GM21526 (cell line): ENCODE results near the gene LDB3.

Experiments used
- ATAC-seq: cut with Tn5 transposase; IDR thresholded peaks from one replicate; pipeline ENCODE4 v1.9.1; 2021; ENCODE audit warnings: moderate library complexity; ENCODE audit not compliant: unreplicated experiment, low FRiP score

Gene LDB3

GRCh38 chr10:86663576-86664339 lies 4.6 kb upstream of the LDB3 start:
- ATAC-seq = no peak

- ATAC-seq = no peak
These were observed 3.7 kb upstream of the LDB3 start for GRCh38 chr10:86664341-86665217.

- no peak for ATAC-seq
These were observed 3.1 kb upstream of the LDB3 start for GRCh38 chr10:86665218-86665607.

- no peak for ATAC-seq
These were observed 2.4 kb upstream of the LDB3 start for GRCh38 chr10:86665868-86666267.

GRCh38 chr10:86666538-86666937 lies 1.8 kb upstream of the LDB3 start:
- ATAC-seq = no peak

GRCh38 chr10:86667421-86668181 lies 710 bp upstream of the LDB3 start:
- ATAC-seq = no peak

- no peak for ATAC-seq
These were observed 2.0 kb downstream of the LDB3 start for GRCh38 chr10:86670290-86670811.

- no peak for ATAC-seq
These were observed 2.6 kb downstream of the LDB3 start for GRCh38 chr10:86670876-86671275.

GRCh38 chr10:86671419-86671818 lies 3.1 kb downstream of the LDB3 start:
- no peak for ATAC-seq

- no peak for ATAC-seq
These were observed 3.8 kb downstream of the LDB3 start for GRCh38 chr10:86671985-86672710.

- no peak for ATAC-seq
These were observed 5.0 kb downstream of the LDB3 start for GRCh38 chr10:86673216-86673826.

- ATAC-seq = no peak
These were observed 5.7 kb downstream of the LDB3 start for GRCh38 chr10:86673827-86674581.

- ATAC-seq = no peak
These were observed 6.6 kb downstream of the LDB3 start for GRCh38 chr10:86674912-86675311.

GRCh38 chr10:86677374-86677773 lies 9.1 kb downstream of the LDB3 start:
- no peak for ATAC-seq

GRCh38 chr10:86678999-86679792 lies 10.9 kb downstream of the LDB3 start:
- ATAC-seq = no peak

GRCh38 chr10:86681047-86681446 lies 12.7 kb downstream of the LDB3 start:
- ATAC-seq = no peak

GRCh38 chr10:86681722-86682386 lies 13.5 kb downstream of the LDB3 start:
- ATAC-seq = no peak

- ATAC-seq = no peak
These were observed 14.4 kb downstream of the LDB3 start for GRCh38 chr10:86682675-86683074.
